IMR-90 (cell line): Measurements from ENCODE around the gene SGSH. TPM values are rescaled to one million over a fixed set of nuclear protein-coding genes. Genes with fewer than 3 reads are reported as not detected.

Source experiments
- ATAC-seq: fragments of 200-7000 bp; cut with Tn5 transposase; 2 replicates; pipeline ENCODE4 v1.9.1; 2020; ENCODE audit warnings: low read depth, mild to moderate bottlenecking, moderate library complexity
- BruUV-seq: library from RNA; stranded (reverse); fragments of 400-500 nt; replicated peaks from 2 replicates; lab custom pipeline; 2021; lab: Mats Ljungman, UMichigan
- CTCF ChIA-PET: fragments of 300-600 bp; formaldehyde crosslinking; extraction: SDS; loops from one replicate; lab custom pipeline; 2021; ENCODE audit warnings: antibody characterized with exemption; lab: Yijun Ruan, JAX
- POLR2A ChIA-PET: fragments of 300-600 bp; sonication (Branson Sonifier 250); formaldehyde crosslinking; loops from one replicate; lab custom pipeline; 2022; ENCODE audit warnings: antibody characterized with exemption; ENCODE audit not compliant: unreplicated experiment; lab: Charles Lee
- DNase-seq: peaks from one replicate; pipeline ENCODE4 v3.0.0; 2013
- H2AFZ ChIP-seq: replicated peaks from 2 replicates; pipeline ENCODE3; 2013; ENCODE audit warnings: low read length, mild to moderate bottlenecking; ENCODE audit not compliant: poor library complexity
- H2AK5ac ChIP-seq: 2 replicates; pipeline ENCODE4 v1.6.1; 2013; ENCODE audit warnings: low read depth, low read length, inconsistent platforms
- H2AK9ac ChIP-seq: replicated peaks from 2 replicates; pipeline ENCODE3; 2013; ENCODE audit warnings: mild to moderate bottlenecking, low read depth, low read length, moderate library complexity; ENCODE audit not compliant: poor library complexity
- H2BK120ac ChIP-seq: 2 replicates; pipeline ENCODE4 v1.6.1; 2013; ENCODE audit warnings: low read depth, low read length, inconsistent platforms
- H2BK15ac ChIP-seq: 3 replicates; pipeline ENCODE4 v1.6.1; 2013; ENCODE audit warnings: low read depth, low read length, inconsistent platforms
- H2BK20ac ChIP-seq: 2 replicates; pipeline ENCODE4 v1.6.1; 2013; ENCODE audit warnings: low read depth, mild to moderate bottlenecking, inconsistent platforms, low read length, moderate library complexity
- H2BK5ac ChIP-seq: 2 replicates; pipeline ENCODE4 v1.6.1; 2013; ENCODE audit warnings: mild to moderate bottlenecking, low read depth, low read length, inconsistent platforms; ENCODE audit not compliant: poor library complexity, severe bottlenecking
- H3K14ac ChIP-seq: replicated peaks from 2 replicates; pipeline ENCODE4 v1.6.1; 2013; ENCODE audit warnings: low read depth, low read length, inconsistent platforms
- H3K18ac ChIP-seq: 2 replicates; pipeline ENCODE4 v1.6.1; 2013; ENCODE audit warnings: low read depth, low read length, control low read depth
- H3K23ac ChIP-seq: 2 replicates; pipeline ENCODE4 v1.6.1; 2013; ENCODE audit warnings: low read depth, low read length, inconsistent platforms
- H3K27ac ChIP-seq: 2 replicates; pipeline ENCODE4 v1.5.1; 2013; ENCODE audit warnings: mild to moderate bottlenecking, control low read depth, low read length; ENCODE audit not compliant: insufficient read depth
- H3K27me3 ChIP-seq: 2 replicates; pipeline ENCODE4 v1.6.1; 2013; ENCODE audit warnings: low read length; ENCODE audit not compliant: control insufficient read depth, insufficient read depth
- H3K36me3 ChIP-seq: 2 replicates; pipeline ENCODE4 v1.6.1; 2013; ENCODE audit warnings: low read length, mixed read lengths; ENCODE audit not compliant: control insufficient read depth, insufficient read depth
- H3K4ac ChIP-seq: 2 replicates; pipeline ENCODE4 v1.6.1; 2013; ENCODE audit warnings: low read depth, low read length, inconsistent platforms
- H3K4me1 ChIP-seq: 2 replicates; pipeline ENCODE4 v1.6.1; 2013; ENCODE audit warnings: low read length, mixed read lengths; ENCODE audit not compliant: control insufficient read depth, insufficient read depth
- H3K4me2 ChIP-seq: 2 replicates; pipeline ENCODE4 v1.6.1; 2013; ENCODE audit warnings: low read depth, mild to moderate bottlenecking, control low read depth, low read length, moderate library complexity
- H3K4me3 ChIP-seq: 2 replicates; pipeline ENCODE4 v1.5.1; 2013; ENCODE audit warnings: low read depth, mild to moderate bottlenecking, control low read depth, low read length, moderate library complexity; ENCODE audit not compliant: insufficient read depth
- H3K56ac ChIP-seq: 2 replicates; pipeline ENCODE4 v1.6.1; 2013; ENCODE audit warnings: low read length, inconsistent platforms; ENCODE audit not compliant: insufficient read depth; ENCODE audit errors: extremely low read depth
- H3K79me1 ChIP-seq, 2 experiments: 2 replicates each; pipeline ENCODE4 v1.6.1; 2013; ENCODE audit warnings: low read length in 2 of 2, inconsistent platforms in 1 of 2, low read depth in 1 of 2
- H3K9ac ChIP-seq: 2 replicates; pipeline ENCODE4 v1.6.1; 2013; ENCODE audit warnings: low read depth, low read length, control low read depth
- H3K9me1 ChIP-seq: 2 replicates; pipeline ENCODE4 v1.6.1; 2013; ENCODE audit warnings: low read length, inconsistent platforms; ENCODE audit not compliant: insufficient read depth
- H3K9me3 ChIP-seq: 2 replicates; pipeline ENCODE4 v1.6.1; 2013; ENCODE audit warnings: low read length; ENCODE audit not compliant: control insufficient read depth, insufficient read depth
- H4K20me1 ChIP-seq: 2 replicates; pipeline ENCODE4 v1.6.1; 2013; ENCODE audit warnings: low read length, inconsistent platforms; ENCODE audit not compliant: insufficient read depth
- H4K5ac ChIP-seq: 2 replicates; pipeline ENCODE4 v1.6.1; 2013; ENCODE audit warnings: mild to moderate bottlenecking, low read depth, low read length, control low read depth
- H4K8ac ChIP-seq, 2 experiments: 2 replicates each; pipeline ENCODE4 v1.6.1; 2013; ENCODE audit warnings: low read depth in 2 of 2, low read length in 2 of 2, control low read depth in 1 of 2, inconsistent platforms in 1 of 2
- H4K91ac ChIP-seq: 2 replicates; pipeline ENCODE4 v1.6.1; 2013; ENCODE audit warnings: low read depth, low read length, inconsistent platforms; ENCODE audit not compliant: insufficient read depth
- FOS ChIP-seq: fragments of 150-350 bp; IDR thresholded peaks from 2 replicates; pipeline ENCODE4 v1.6.1; 2016; ENCODE audit warnings: low read depth, low read length
- MXI1 ChIP-seq: IDR thresholded peaks from 2 replicates; pipeline ENCODE4 v1.6.1; 2012; ENCODE audit warnings: low read depth, mild to moderate bottlenecking, low read length, moderate library complexity, borderline replicate concordance
- POLR2A ChIP-seq: IDR thresholded peaks from 2 replicates; pipeline ENCODE4 v1.6.1; 2012; ENCODE audit warnings: mild to moderate bottlenecking, low read depth, low read length
- RCOR1 ChIP-seq: IDR thresholded peaks from 2 replicates; pipeline ENCODE4 v1.6.1; 2012; ENCODE audit warnings: mild to moderate bottlenecking, low read length, improper control_type of control experiment; ENCODE audit not compliant: insufficient replicate concordance
- RFX5 ChIP-seq: IDR thresholded peaks from 2 replicates; pipeline ENCODE4 v1.8.0; 2012; ENCODE audit warnings: low read depth, mild to moderate bottlenecking, low read length, moderate library complexity
- WGBS, 2 experiments: methylation state at CpG; one replicate each; pipeline versions ENCODE4 v1.1.5 to v1.1.7; 2013; ENCODE audit warnings: missing lambda C conversion rate in 2 of 2; ENCODE audit not compliant: insufficient read length in 1 of 2; ENCODE audit errors: extremely low coverage in 2 of 2; 5-methylcytosine and 5-hydroxymethylcytosine counted together
- dilution Hi-C: fragments of 300-500 bp; cut with HindIII; formaldehyde crosslinking; loops from one replicate; pipeline ENCODE4 v1.14.3; 2018; ENCODE audit warnings: low sequenced_read_pairs; ENCODE audit not compliant: unreplicated experiment
- in situ Hi-C: fragments of 300-500 bp; cut with MboI; formaldehyde crosslinking; loops from 3 replicates; pipeline ENCODE4 v1.14.3; 2019; ENCODE audit warnings: low sequenced_read_pairs, inconsistent platforms, mixed read lengths
- intact Hi-C: fragments of 100-400 bp; cut with micrococcal nuclease; formaldehyde crosslinking; loops from 2 replicates; pipeline ENCODE4 v1.10.0; 2022
- polyA plus RNA-seq, 3 experiments: library from polyadenylated mRNA; depleted of rRNA; stranded (reverse); fragments of >200 nt; gene quantifications; 2 replicates each; pipeline ENCODE4 v1.2.3, GENCODE V29; 2012; ENCODE audit warnings: low replicate concordance in 1 of 3
- total RNA-seq: library from RNA; depleted of rRNA; stranded (reverse); fragments of >200 nt; gene quantifications from 2 replicates; pipeline ENCODE4 v1.2.3, GENCODE V29; 2012
- TF ChIP-seq, protein P1 (sequence below): fragments of 150-350 bp; IDR thresholded peaks from 2 replicates; pipeline ENCODE4 v1.6.1; 2016; ENCODE audit warnings: low read depth, mild to moderate bottlenecking, low read length, moderate library complexity, borderline replicate concordance
- TF ChIP-seq, protein P2 (sequence below): fragments of 150-350 bp; IDR thresholded peaks from 2 replicates; pipeline ENCODE4 v1.6.1; 2017; ENCODE audit warnings: mild to moderate bottlenecking, antibody characterized with exemption, low read length, low read depth

SGSH gene
- total and polyA plus RNA-seq, 2 of the 4 experiments (the other 2 are of a cell fraction) = 3.0 to 41.5 TPM

DNA sequence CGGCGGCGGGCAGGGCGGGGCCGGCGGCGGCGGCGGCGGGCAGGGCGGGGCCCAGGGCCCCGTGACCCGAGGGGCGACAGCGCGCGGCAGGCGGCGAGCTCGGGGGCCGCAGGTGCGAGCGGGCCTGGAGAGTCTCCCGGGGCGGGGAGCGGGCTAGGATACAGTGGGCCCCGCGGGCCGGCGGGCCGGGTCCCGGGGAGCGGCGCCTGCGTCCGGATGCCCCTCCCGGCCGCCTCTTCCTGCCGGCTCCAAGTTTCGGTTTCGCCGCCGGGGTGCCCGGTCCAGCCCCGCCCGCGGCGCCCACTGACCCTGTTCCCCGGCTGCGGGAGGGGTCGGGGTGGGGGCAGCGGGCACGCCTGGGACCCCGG, 40.6 kb upstream of the SGSH start, which contains the start of gene RNF213:
Gene RNF213, plus strand, starts transcription at position 62 of the 368 bp plus-strand sequence. CDS start 2,830 bp downstream, outside the sequence.
- no TSS peak for BruUV-seq
- WGBS, 2 experiments = 0% methylated on average over 19 of the region's 54 CpGs; no CpG with 5 or more reads in 1 of the 2 experiments
- H2BK15ac ChIP-seq = no peak within 1 kb of the TSS
- peak within 1 kb of the TSS; percentile 79 for H3K18ac ChIP-seq
- no peaks in the 10 kb centered on the region for H3K9me3 ChIP-seq
- peak within 1 kb of the TSS; percentile 96 for H3K9ac ChIP-seq
- peak within 1 kb of the TSS; percentile 98 for H3K23ac ChIP-seq
- peak within 1 kb of the TSS; percentile 47 to 97 for H4K8ac ChIP-seq
- H3K79me1 ChIP-seq = peaks cover 16 to 45% of the 10 kb centered on the region in 2 experiments; a peak in 2 of 4 replicates
- 0 out of 2 replicates have a peak, but pooled peaks cover 3% of the 10 kb centered on the region for H3K9me1 ChIP-seq
- H4K20me1 ChIP-seq = no peaks in the 10 kb centered on the region
- dilution Hi-C loops (no loop called here), in situ Hi-C loops (no loop called here), intact Hi-C loops (loop anchor here (5.0 kb wide), 2 partner anchors 38 to 253 kb away; partner anchors contain the start of genes SGSH and SLC26A11)
- H4K5ac ChIP-seq = peak within 1 kb of the TSS; percentile 50
- peak within 1 kb of the TSS; percentile 100 for H3K14ac ChIP-seq
- peak within 1 kb of the TSS; percentile 100 for H2AK9ac ChIP-seq
- ChIA-PET POLR2A (no interaction called here), CTCF (no interaction called here)
- peak within 1 kb of the TSS; percentile 92 for H3K56ac ChIP-seq
- H3K4me3 ChIP-seq = peak within 1 kb of the TSS; percentile 80
- H3K4me2 ChIP-seq = peak within 1 kb of the TSS; percentile 96
- no peaks in the 10 kb centered on the region for H3K27me3 ChIP-seq
- peak within 1 kb of the TSS; percentile 85 for H4K91ac ChIP-seq
- H2BK120ac ChIP-seq = peak within 1 kb of the TSS; percentile 72
- H2BK5ac ChIP-seq = peak within 1 kb of the TSS; percentile 95
- H2AFZ ChIP-seq = peak within 1 kb of the TSS; percentile 94
- peaks cover 20% of the 10 kb centered on the region for H3K4me1 ChIP-seq
- no peak within 1 kb of the TSS; the same call in 1 of the 2 replicates for H2BK20ac ChIP-seq
- DNase-seq (no peak), ATAC-seq (peak; percentile 47)
- TF ChIP-seq FOS = no peak
- TF ChIP-seq, protein P1, sequence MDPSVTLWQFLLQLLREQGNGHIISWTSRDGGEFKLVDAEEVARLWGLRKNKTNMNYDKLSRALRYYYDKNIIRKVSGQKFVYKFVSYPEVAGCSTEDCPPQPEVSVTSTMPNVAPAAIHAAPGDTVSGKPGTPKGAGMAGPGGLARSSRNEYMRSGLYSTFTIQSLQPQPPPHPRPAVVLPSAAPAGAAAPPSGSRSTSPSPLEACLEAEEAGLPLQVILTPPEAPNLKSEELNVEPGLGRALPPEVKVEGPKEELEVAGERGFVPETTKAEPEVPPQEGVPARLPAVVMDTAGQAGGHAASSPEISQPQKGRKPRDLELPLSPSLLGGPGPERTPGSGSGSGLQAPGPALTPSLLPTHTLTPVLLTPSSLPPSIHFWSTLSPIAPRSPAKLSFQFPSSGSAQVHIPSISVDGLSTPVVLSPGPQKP = no peak
- TF ChIP-seq, protein P2, sequence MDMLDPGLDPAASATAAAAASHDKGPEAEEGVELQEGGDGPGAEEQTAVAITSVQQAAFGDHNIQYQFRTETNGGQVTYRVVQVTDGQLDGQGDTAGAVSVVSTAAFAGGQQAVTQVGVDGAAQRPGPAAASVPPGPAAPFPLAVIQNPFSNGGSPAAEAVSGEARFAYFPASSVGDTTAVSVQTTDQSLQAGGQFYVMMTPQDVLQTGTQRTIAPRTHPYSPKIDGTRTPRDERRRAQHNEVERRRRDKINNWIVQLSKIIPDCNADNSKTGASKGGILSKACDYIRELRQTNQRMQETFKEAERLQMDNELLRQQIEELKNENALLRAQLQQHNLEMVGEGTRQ = peak; percentile 29; the same call in 1 of the 2 replicates
- no peak for TF ChIP-seq RFX5
- no peak for TF ChIP-seq RCOR1
- peak; percentile 61; the same call in 1 of the 2 replicates for TF ChIP-seq POLR2A
- TF ChIP-seq MXI1 = no peak
- H3K36me3 ChIP-seq = peaks cover 9% of the 10 kb centered on the region
- peak within 1 kb of the TSS; percentile 97 for H3K4ac ChIP-seq
- peak within 1 kb of the TSS; percentile 94 for H2AK5ac ChIP-seq
- peak within 1 kb of the TSS; percentile 92 for H3K27ac ChIP-seq
